Measurements from ENCODE around the gene NUP205.

NUP205 gene

DNA sequence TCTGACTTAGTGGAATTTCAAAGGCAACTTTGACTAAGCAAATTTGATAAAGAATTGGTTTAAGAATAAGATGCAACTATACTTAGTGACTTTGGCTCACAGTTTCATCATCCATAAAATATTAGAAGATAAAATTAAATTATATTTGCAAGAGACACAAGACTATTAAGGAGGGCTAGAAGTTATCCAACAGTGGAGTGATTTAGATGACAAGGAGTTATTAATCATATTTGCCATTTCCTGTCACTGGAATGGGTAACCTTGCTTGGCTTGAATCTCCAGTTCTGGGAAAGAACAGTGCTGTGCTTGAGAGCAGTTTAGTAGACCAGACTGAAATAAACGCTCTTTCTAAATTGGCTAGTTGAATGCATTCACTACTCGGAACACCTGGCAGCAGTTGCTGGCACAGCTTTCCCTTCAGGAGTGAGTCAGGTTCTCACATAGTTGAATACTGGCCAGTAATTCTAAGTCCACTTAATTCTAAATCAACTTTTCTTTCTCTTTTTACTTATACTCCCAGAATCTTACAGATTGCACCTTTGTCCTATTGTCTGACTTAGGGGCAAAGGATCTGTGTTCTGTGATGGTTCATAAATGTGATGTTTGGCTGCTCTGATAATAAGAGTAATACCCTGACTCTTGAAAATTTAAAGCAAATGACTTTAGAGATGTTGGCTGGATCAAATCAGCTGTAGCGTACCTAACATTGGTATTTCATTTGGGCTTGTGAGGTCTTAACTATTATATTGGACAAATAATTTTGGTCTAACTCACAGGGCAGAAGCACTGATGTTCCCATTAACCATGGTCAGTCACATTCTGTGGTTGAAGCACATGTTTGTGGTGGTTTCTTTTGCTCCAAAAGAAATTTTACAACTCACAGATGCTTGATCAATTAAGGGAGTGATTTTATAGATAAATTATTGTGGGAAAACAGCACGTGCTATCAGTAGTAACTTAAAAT is 121.2 kb downstream of the NUP205 start:
- in situ Hi-C loops (cut with MboI; ENCODE audit: low sequenced_read_pairs, unreplicated experiment) = no loop called here
- DNase-seq (ENCODE audit: low spot score) = no peak
- TF ChIP-seq, protein P1, sequence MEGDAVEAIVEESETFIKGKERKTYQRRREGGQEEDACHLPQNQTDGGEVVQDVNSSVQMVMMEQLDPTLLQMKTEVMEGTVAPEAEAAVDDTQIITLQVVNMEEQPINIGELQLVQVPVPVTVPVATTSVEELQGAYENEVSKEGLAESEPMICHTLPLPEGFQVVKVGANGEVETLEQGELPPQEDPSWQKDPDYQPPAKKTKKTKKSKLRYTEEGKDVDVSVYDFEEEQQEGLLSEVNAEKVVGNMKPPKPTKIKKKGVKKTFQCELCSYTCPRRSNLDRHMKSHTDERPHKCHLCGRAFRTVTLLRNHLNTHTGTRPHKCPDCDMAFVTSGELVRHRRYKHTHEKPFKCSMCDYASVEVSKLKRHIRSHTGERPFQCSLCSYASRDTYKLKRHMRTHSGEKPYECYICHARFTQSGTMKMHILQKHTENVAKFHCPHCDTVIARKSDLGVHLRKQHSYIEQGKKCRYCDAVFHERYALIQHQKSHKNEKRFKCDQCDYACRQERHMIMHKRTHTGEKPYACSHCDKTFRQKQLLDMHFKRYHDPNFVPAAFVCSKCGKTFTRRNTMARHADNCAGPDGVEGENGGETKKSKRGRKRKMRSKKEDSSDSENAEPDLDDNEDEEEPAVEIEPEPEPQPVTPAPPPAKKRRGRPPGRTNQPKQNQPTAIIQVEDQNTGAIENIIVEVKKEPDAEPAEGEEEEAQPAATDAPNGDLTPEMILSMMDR (IDR thresholded peaks at IDR 0.05; ENCODE audit: borderline replicate concordance, control extremely low read depth, extremely low read depth, insufficient read depth, missing control alignments) = no peak

- no peak for DNase-seq (ENCODE audit: low spot score)
Measured at GRCh38 chr7:135681762-135682161, 124.0 kb downstream of the NUP205 start.

GRCh38 chr7:135682191-135682590 is 124.5 kb downstream of the NUP205 start:
- TF ChIP-seq, protein P1 (IDR thresholded peaks at IDR 0.05; ENCODE audit: borderline replicate concordance, control extremely low read depth, extremely low read depth, insufficient read depth, missing control alignments) = no peak
- DNase-seq (ENCODE audit: low spot score) = no peak
- in situ Hi-C loops (cut with MboI; ENCODE audit: low sequenced_read_pairs, unreplicated experiment) = no loop called here

More at GRCh38 chr7:135681762-135682161, 124.0 kb downstream of the NUP205 start:
- in situ Hi-C loops (cut with MboI; ENCODE audit: low sequenced_read_pairs, unreplicated experiment) = no loop called here
- TF ChIP-seq, protein P1 (IDR thresholded peaks at IDR 0.05; ENCODE audit: borderline replicate concordance, control extremely low read depth, extremely low read depth, insufficient read depth, missing control alignments) = no peak

GRCh38 chr7:135683609-135684008 is 125.9 kb downstream of the NUP205 start:
- DNase-seq (ENCODE audit: low spot score) = no peak
- TF ChIP-seq, protein P1 (IDR thresholded peaks at IDR 0.05; ENCODE audit: borderline replicate concordance, control extremely low read depth, extremely low read depth, insufficient read depth, missing control alignments) = no peak
- in situ Hi-C loops (cut with MboI; ENCODE audit: low sequenced_read_pairs, unreplicated experiment) = no loop called here

DNA sequence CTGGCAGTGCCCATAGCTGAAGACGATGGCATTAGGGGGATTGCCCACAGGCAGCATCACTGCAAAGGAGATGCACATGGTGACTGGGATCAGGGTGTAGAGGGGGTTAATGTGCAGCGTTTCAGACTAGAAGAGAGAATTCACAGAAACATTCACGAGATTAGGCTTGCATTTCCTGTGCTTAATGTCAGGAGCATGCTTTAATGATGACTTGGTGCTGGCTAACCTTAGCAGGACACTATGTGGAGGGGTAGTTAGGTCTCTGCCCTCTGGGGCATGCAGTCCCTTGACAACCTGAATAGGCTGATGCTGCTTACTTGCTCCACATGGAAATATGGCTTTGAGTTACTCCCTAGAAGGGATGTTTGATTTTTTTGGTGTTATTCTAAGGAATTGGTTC is 126.4 kb downstream of the NUP205 start:
- no peak for DNase-seq (ENCODE audit: low spot score)
- TF ChIP-seq, protein P1 (IDR thresholded peaks at IDR 0.05; ENCODE audit: borderline replicate concordance, control extremely low read depth, extremely low read depth, insufficient read depth, missing control alignments) = no peak
- in situ Hi-C loops (cut with MboI; ENCODE audit: low sequenced_read_pairs, unreplicated experiment) = no loop called here

DNA sequence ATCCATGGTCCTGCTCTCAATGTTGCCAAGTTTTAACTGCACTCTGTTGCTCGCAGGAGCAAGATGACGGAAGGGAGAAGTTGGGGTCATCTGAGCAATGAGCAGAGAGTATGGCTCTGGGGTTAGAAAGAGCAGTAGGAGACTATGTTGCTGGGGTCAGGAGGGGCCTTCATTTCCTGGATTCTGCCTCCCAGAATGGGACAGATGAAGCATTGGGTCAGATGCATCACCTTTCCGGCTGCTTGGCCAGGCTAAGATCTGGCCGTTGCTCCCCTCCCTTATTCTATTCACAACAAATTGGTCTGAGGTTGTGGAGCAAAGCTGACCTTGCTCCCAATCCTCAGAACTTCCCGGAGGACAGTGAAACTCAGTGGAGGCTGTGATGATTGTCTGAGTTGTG is 127.0 kb downstream of the NUP205 start:
- TF ChIP-seq, protein P1 (IDR thresholded peaks at IDR 0.05; ENCODE audit: borderline replicate concordance, control extremely low read depth, extremely low read depth, insufficient read depth, missing control alignments) = no peak
- no peak for DNase-seq (ENCODE audit: low spot score)
- in situ Hi-C loops (cut with MboI; ENCODE audit: low sequenced_read_pairs, unreplicated experiment) = no loop called here
